Calu3 (cell line): Measurements from ENCODE around the gene SCN1B. TPM values are rescaled to one million over a fixed set of nuclear protein-coding genes. Genes with fewer than 3 reads are reported as not detected.
A peak's percentile ranks its signal among the peaks of the same experiment; 100 is the strongest.

Source experiments
- Bru-seq: library from RNA; stranded (reverse); fragments of 400-500 nt; gene quantifications from one replicate; lab custom pipeline; 2021; lab: Mats Ljungman, UMichigan
- BruChase-seq, 2 experiments: library from RNA; stranded (reverse); fragments of 400-500 nt; gene quantifications; one replicate each; lab custom pipeline; 2021; lab: Mats Ljungman, UMichigan
- BruUV-seq: library from RNA; stranded (reverse); fragments of 400-500 nt; replicated peaks from 2 replicates; lab custom pipeline; 2021; lab: Mats Ljungman, UMichigan
- CTCF ChIA-PET: fragments of 300-600 bp; sonication (Branson Sonifier 250); formaldehyde crosslinking; loops from one replicate; lab custom pipeline; 2022; ENCODE audit warnings: antibody characterized with exemption; lab: Charles Lee
- DNase-seq: peaks from one replicate; pipeline ENCODE4 v3.0.0; 2022
- H3K27ac Mint-ChIP-seq: one replicate; pipeline ENCODE4 v1.8.0; 2022; ENCODE audit warnings: mixed read lengths; ENCODE audit not compliant: unreplicated experiment
- H3K27me3 Mint-ChIP-seq: one replicate; pipeline ENCODE4 v1.8.0; 2022; ENCODE audit warnings: mixed read lengths; ENCODE audit not compliant: unreplicated experiment
- H3K36me3 Mint-ChIP-seq: one replicate; pipeline ENCODE4 v1.8.0; 2022; ENCODE audit warnings: mild to moderate bottlenecking, moderate library complexity, mixed read lengths; ENCODE audit not compliant: insufficient read depth, unreplicated experiment
- H3K4me1 Mint-ChIP-seq: one replicate; pipeline ENCODE4 v1.8.0; 2022; ENCODE audit warnings: mild to moderate bottlenecking, low read depth, mixed read lengths; ENCODE audit not compliant: unreplicated experiment
- H3K4me3 Mint-ChIP-seq: one replicate; pipeline ENCODE4 v1.8.0; 2022; ENCODE audit warnings: mild to moderate bottlenecking, low read depth, moderate library complexity, mixed read lengths; ENCODE audit not compliant: unreplicated experiment
- H3K9me3 Mint-ChIP-seq: one replicate; pipeline ENCODE4 v1.8.0; 2022; ENCODE audit warnings: low read depth, mixed read lengths; ENCODE audit not compliant: unreplicated experiment
- CTCF ChIP-seq: fragments of 200-600 bp; IDR thresholded peaks from one replicate; pipeline ENCODE4 v1.8.0; 2022; ENCODE audit warnings: antibody characterized with exemption; ENCODE audit not compliant: unreplicated experiment
- intact Hi-C: fragments of 100-400 bp; cut with micrococcal nuclease; formaldehyde crosslinking; loops from one replicate; pipeline ENCODE4 v1.10.0; 2022; ENCODE audit not compliant: unreplicated experiment
- long read RNA-seq: library from polyadenylated mRNA; stranded (forward); transcript quantifications from one replicate; pipeline ENCODE4 v2.0.0, GENCODE V29; 2022
- total RNA-seq: library from RNA; stranded (reverse); gene quantifications from 2 replicates; pipeline ENCODE4 v1.2.3, GENCODE V29; 2022

Gene SCN1B
- total RNA-seq (1.4 and 2.1 TPM in 2 replicates), Bru-seq, nascent RNA (percentile 25 among the genes with signal in this experiment), BruChase-seq, experiment 1, labeled RNA remaining after a 6-hour chase (percentile 23 among the genes with signal in this experiment), BruChase-seq, experiment 2, labeled RNA remaining after a 2-hour chase (percentile 25 among the genes with signal in this experiment)
- long read RNA-seq, partial matches to known transcripts = 0 of 1 reads
- long read RNA-seq, other reads (novel, unspliced or antisense) = 0 of 1 reads

DNA sequence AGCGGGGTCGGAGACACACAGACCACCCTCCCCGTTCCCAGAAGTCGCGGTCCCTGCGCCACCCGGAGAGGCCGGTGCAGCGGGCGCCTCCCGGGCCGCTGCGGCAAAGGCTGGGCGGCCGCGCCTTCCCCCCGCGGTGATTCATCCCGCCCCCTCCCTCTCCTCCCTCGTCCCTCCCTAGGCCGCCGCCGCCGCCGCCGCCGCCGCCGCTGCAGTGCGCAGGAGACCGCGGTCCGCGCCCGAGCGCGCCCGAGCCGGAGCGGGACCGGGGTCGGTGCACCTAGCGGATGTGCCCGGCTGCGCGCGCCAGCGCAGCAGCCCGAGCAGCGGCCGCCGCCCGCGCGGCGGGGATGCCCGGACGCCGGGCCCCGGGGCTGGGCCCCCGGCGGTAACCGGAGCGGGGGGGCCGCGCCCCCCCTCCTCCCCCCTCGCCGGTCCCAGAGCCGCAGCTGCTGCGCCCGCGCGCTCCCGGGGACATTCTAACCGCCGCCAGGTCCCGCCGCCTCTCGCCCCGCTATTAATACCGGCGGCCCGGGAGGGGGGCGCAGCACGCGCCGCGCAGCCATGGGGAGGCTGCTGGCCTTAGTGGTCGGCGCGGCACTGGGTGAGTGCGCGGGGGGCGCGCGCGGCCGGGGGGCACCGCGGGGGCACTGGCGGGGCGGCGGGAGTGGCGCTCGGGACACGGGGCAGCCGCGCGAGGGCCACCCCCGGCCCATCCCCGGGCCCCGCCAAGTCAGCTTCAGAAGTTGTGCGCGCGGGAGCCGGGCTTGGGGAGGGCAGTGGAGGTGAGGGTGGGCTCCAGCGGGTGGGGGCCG lies at the start of gene SCN1B:
Gene SCN1B, plus strand, starts transcription at position 214 of the 815 bp plus-strand sequence. Its CDS starts 351 bp downstream, at position 565.
- CTCF ChIA-PET = no interaction called here

DNA sequence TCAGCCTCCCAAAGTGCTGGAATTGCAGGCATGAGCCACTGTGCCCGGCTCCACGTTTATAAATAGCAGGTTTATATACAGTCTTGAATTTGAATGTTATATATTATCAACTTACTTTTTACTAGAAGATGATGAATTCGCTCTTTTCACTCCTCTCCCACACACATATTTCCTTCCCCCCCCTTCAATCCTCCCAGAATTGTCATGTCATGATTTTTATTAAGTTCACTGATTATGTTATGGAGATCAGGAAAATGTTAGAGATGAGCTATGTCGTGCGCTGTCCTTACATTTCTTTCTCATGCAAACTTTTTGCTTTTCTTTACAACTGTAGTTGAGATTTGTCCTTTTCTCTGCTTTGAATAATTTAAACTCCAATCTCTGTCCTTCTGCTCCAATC lies 48.0 kb upstream of the SCN1B start:
- Mint-ChIP-seq H3K27me3 (peaks cover 29% of the 10 kb centered on the region), H3K36me3 (no peaks in the 10 kb centered on the region), H3K4me3 (no peak overlapping the region), H3K9me3 (peaks cover 9% of the 10 kb centered on the region), H3K27ac (no peak overlapping the region), H3K4me1 (peaks cover 9% of the 10 kb centered on the region)
- intact Hi-C loops = no loop called here
- no peak for DNase-seq
- no peak for TF ChIP-seq CTCF
- BruUV-seq = no TSS peak
- CTCF ChIA-PET = interaction anchor here (0.7 kb wide), 1 partner anchor 181 kb away, joined by 3 read pairs; no protein-coding TSS in a partner anchor

More for the DNA sequence above, at the start of gene SCN1B:
- BruUV-seq = no TSS peak
- TF ChIP-seq CTCF = no peak
- Mint-ChIP-seq H3K4me1 (peaks cover 10% of the 10 kb centered on the region), H3K4me3 (peak within 1 kb of the TSS; percentile 9), H3K27ac (no peak within 1 kb of the TSS), H3K36me3 (peaks cover 32% of the 10 kb centered on the region), H3K27me3 (peaks cover 42% of the 10 kb centered on the region), H3K9me3 (no peaks in the 10 kb centered on the region)
- DNase-seq = peak; percentile 85
- intact Hi-C loops = no loop called here

DNA sequence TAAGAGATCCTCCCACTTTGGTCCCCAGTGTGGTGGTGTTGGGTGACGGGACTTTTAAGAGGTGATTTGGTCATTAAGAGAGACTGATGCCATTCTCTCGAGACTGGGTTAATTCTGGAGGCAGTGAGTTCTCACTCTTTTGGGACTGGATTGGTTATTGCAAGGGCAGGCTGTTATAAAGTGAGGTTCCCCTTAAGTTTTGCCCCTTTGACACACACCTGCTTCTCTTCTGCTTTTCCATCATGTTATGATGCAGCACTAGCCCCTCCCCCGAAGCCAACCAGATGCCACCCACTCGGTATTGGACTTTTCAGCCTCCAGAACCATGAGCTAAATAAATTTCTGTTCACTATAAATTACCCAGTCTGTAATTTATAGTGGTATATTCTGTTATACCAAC lies 46.5 kb upstream of the SCN1B start:
- TF ChIP-seq CTCF = no peak
- Mint-ChIP-seq H3K27ac (no peak overlapping the region), H3K9me3 (peaks cover 9% of the 10 kb centered on the region), H3K36me3 (no peaks in the 10 kb centered on the region), H3K4me3 (no peak overlapping the region), H3K27me3 (peaks cover 26% of the 10 kb centered on the region), H3K4me1 (peaks cover 9% of the 10 kb centered on the region)
- CTCF ChIA-PET = interaction anchor here (0.6 to 1.0 kb wide), 2 partner anchors 9 to 17 kb away, joined by 3 read pairs; no protein-coding TSS in a partner anchor
- BruUV-seq = no TSS peak
- DNase-seq = no peak
- intact Hi-C loops = no loop called here

- Mint-ChIP-seq H3K27ac (no peak overlapping the region), H3K27me3 (peaks cover 21% of the 10 kb centered on the region), H3K4me1 (peaks cover 9% of the 10 kb centered on the region), H3K4me3 (no peak overlapping the region), H3K36me3 (no peaks in the 10 kb centered on the region), H3K9me3 (peaks cover 6% of the 10 kb centered on the region)
- intact Hi-C loops = no loop called here
- no peak for TF ChIP-seq CTCF
- DNase-seq = no peak
- CTCF ChIA-PET = interaction anchor here (0.6 to 1.0 kb wide), 2 partner anchors 9 to 17 kb away, joined by 3 read pairs; no protein-coding TSS in a partner anchor
- no TSS peak for BruUV-seq
These were observed 46.0 kb upstream of the SCN1B start for GRCh38 chr19:34984287-34984686.
